ENCODE data around the gene ARHGEF33.

ARHGEF33 gene
- long read RNA-seq, partial matches to known transcripts, result 0 of 1 reads
- long read RNA-seq, other reads (novel, unspliced or antisense), result 1 of 1 reads

GRCh38 chr2:38889575-38889974, at the start of gene ARHGEF33:
Gene ARHGEF33 (plus strand): TSS chr2:38889875. CDS start chr2:38919448, 29,573 bp downstream.
- no peaks in the 10 kb centered on the region for H3K27me3 ChIP-seq (ENCODE audit: insufficient read depth, poor library complexity, severe bottlenecking)
- no peak within 1 kb of the TSS for H3K4me3 ChIP-seq (replicated peaks; ENCODE audit: insufficient read depth, low read length)
- TF ChIP-seq CTCF (IDR thresholded peaks at IDR 0.05; ENCODE audit: insufficient read depth, low read length) (no peak), SPI1 (IDR thresholded peaks at IDR 0.05; ENCODE audit: borderline replicate concordance, low read depth) (no peak), GABPA (IDR thresholded peaks at IDR 0.05; ENCODE audit: low read depth) (no peak), POLR2AphosphoS5 (IDR thresholded peaks at IDR 0.05; ENCODE audit: low read depth) (no peak), REST (IDR thresholded peaks at IDR 0.05; ENCODE audit: insufficient replicate concordance, low read depth) (no peak)
- no peak for DNase-seq (ENCODE audit: low read depth in 1 of 2, low spot score in 1 of 2)
- no peak within 1 kb of the TSS for H3K27ac ChIP-seq (replicated peaks)

- Histone ChIP-seq H3K27me3 (ENCODE audit: insufficient read depth, poor library complexity, severe bottlenecking) (no peaks in the 10 kb centered on the region), H3K27ac (replicated peaks) (no peak overlapping the region), H3K4me3 (replicated peaks; ENCODE audit: insufficient read depth, low read length) (no peak overlapping the region)
- TF ChIP-seq GABPA (IDR thresholded peaks at IDR 0.05; ENCODE audit: low read depth) (no peak), SPI1 (IDR thresholded peaks at IDR 0.05; ENCODE audit: borderline replicate concordance, low read depth) (no peak), REST (IDR thresholded peaks at IDR 0.05; ENCODE audit: insufficient replicate concordance, low read depth) (no peak), POLR2AphosphoS5 (IDR thresholded peaks at IDR 0.05; ENCODE audit: low read depth) (no peak), CTCF (IDR thresholded peaks at IDR 0.05; ENCODE audit: insufficient read depth, low read length) (no peak)
- DNase-seq (ENCODE audit: low read depth in 1 of 2, low spot score in 1 of 2), result no peak
Measured at GRCh38 chr2:38850045-38850444, 39.6 kb upstream of the ARHGEF33 start.

GRCh38 chr2:38856165-38856564, 33.5 kb upstream of the ARHGEF33 start:
- H3K27ac ChIP-seq (replicated peaks), result no peak overlapping the region
- DNase-seq (ENCODE audit: low read depth in 1 of 2, low spot score in 1 of 2), result no peak
- no peaks in the 10 kb centered on the region for H3K27me3 ChIP-seq (ENCODE audit: insufficient read depth, poor library complexity, severe bottlenecking)
- no peak for TF ChIP-seq GABPA (IDR thresholded peaks at IDR 0.05; ENCODE audit: low read depth)
- no peak for TF ChIP-seq SPI1 (IDR thresholded peaks at IDR 0.05; ENCODE audit: borderline replicate concordance, low read depth)
- TF ChIP-seq CTCF (IDR thresholded peaks at IDR 0.05; ENCODE audit: insufficient read depth, low read length), result no peak
- no peak for TF ChIP-seq REST (IDR thresholded peaks at IDR 0.05; ENCODE audit: insufficient replicate concordance, low read depth)
- TF ChIP-seq POLR2AphosphoS5 (IDR thresholded peaks at IDR 0.05; ENCODE audit: low read depth), result no peak
- no peak overlapping the region for H3K4me3 ChIP-seq (replicated peaks; ENCODE audit: insufficient read depth, low read length)

All from HL-60 (cell line).